GM12878 (cell line): ENCODE results near the gene MFSD8. TPM values are rescaled to one million over a fixed set of nuclear protein-coding genes. Genes with fewer than 3 reads are reported as not detected.
A peak's percentile ranks its signal among the peaks of the same experiment; 100 is the strongest.

Experiments
- ATF7 ChIP-seq: fragments of 450-650 bp; IDR thresholded peaks from 2 replicates; pipeline ENCODE4 v1.6.1; 2016; ENCODE audit warnings: low read depth, mild to moderate bottlenecking
- BCL11A ChIP-seq: IDR thresholded peaks from 2 replicates; pipeline ENCODE4 v1.6.1; 2011; ENCODE audit warnings: low read depth, low read length
- CREB1 ChIP-seq: IDR thresholded peaks from 2 replicates; pipeline ENCODE4 v1.6.1; 2012; ENCODE audit warnings: low read depth, mild to moderate bottlenecking, inconsistent platforms
- HSF1 ChIP-seq: fragments of 150-350 bp; IDR thresholded peaks from 2 replicates; pipeline ENCODE4 v1.6.1; 2014; ENCODE audit warnings: mild to moderate bottlenecking, low read depth, low read length
- JUNB ChIP-seq: IDR thresholded peaks from 2 replicates; pipeline ENCODE4 v1.6.1; 2016; ENCODE audit warnings: antibody characterized with exemption, mild to moderate bottlenecking
- KDM1A ChIP-seq: fragments of 200-600 bp; sonication (generic); IDR thresholded peaks from 2 replicates; pipeline ENCODE4 v1.6.1; 2016; ENCODE audit warnings: borderline replicate concordance
- MYB ChIP-seq: fragments of 150-350 bp; IDR thresholded peaks from 2 replicates; pipeline ENCODE4 v1.6.1; 2014; ENCODE audit warnings: mild to moderate bottlenecking, low read depth, low read length, borderline replicate concordance
- NFYA ChIP-seq: IDR thresholded peaks from 2 replicates; pipeline ENCODE4 v1.6.1; 2011; ENCODE audit warnings: low read depth, mild to moderate bottlenecking, low read length, improper control_type of control experiment, borderline replicate concordance
- NR2C2 ChIP-seq: IDR thresholded peaks from 2 replicates; pipeline ENCODE4 v1.6.1; 2011; ENCODE audit warnings: borderline replicate concordance, low read depth; ENCODE audit not compliant: control insufficient read depth, insufficient read length
- NR2F1 ChIP-seq: fragments of 450-650 bp; conservative IDR thresholded peaks from 2 replicates; pipeline ENCODE4 v1.6.1; 2017; ENCODE audit warnings: mild to moderate bottlenecking
- POLR2AphosphoS5 ChIP-seq: IDR thresholded peaks from 2 replicates; pipeline ENCODE4 v1.6.1; 2011; ENCODE audit warnings: mild to moderate bottlenecking, low read length, inconsistent platforms
- RELA ChIP-seq: fragments of 450-650 bp; IDR thresholded peaks from 2 replicates; pipeline ENCODE4 v1.8.0; 2014; ENCODE audit warnings: borderline replicate concordance; ENCODE audit not compliant: partially characterized antibody
- SMAD1 ChIP-seq: fragments of 450-650 bp; IDR thresholded peaks from 2 replicates; pipeline ENCODE4 v1.6.1; 2018; ENCODE audit warnings: mild to moderate bottlenecking, low read depth; ENCODE audit not compliant: partially characterized antibody
- SMC3 ChIP-seq: IDR thresholded peaks from 2 replicates; pipeline ENCODE4 v1.6.1; 2011; ENCODE audit warnings: low read length, improper control_type of control experiment, borderline replicate concordance
- SP1 ChIP-seq: IDR thresholded peaks from one replicate; pipeline ENCODE4 v1.6.1; 2011; ENCODE audit warnings: low read depth, low read length
- STAT1 ChIP-seq: fragments of 450-650 bp; conservative IDR thresholded peaks from 2 replicates; pipeline ENCODE4 v1.6.1; 2014; ENCODE audit warnings: antibody characterized with exemption, mild to moderate bottlenecking
- TCF12 ChIP-seq: IDR thresholded peaks from 2 replicates; pipeline ENCODE4 v1.6.1; 2011; ENCODE audit warnings: low read depth, mild to moderate bottlenecking, low read length
- YY1 ChIP-seq: IDR thresholded peaks from 2 replicates; pipeline ENCODE4 v1.6.1; 2011; ENCODE audit warnings: low read depth, mild to moderate bottlenecking, low read length
- ZBTB11 ChIP-seq: fragments of 450-650 bp; formaldehyde crosslinking; IDR thresholded peaks from 2 replicates; pipeline ENCODE4 v1.5.0; 2022; ENCODE audit warnings: mild to moderate bottlenecking, missing genetic modification characterization
- ZNF384 ChIP-seq: IDR thresholded peaks from 2 replicates; pipeline ENCODE4 v1.6.1; 2012; ENCODE audit warnings: low read depth, mild to moderate bottlenecking, low read length, improper control_type of control experiment, borderline replicate concordance
- polyA plus RNA-seq, 11 experiments: library from polyadenylated mRNA; depleted of rRNA in 4 of 11; unstranded in 6 of 11; stranded (reverse) in 5 of 11; fragments of >200 nt; fragmentation: Nextera tagmentation in 4 of 11; fragmentation: Illumina TruSeq in 1 of 11; extraction: Ambion mirVana in 4 of 11; extraction: Trizol in 1 of 11; gene quantifications; 1 replicate in 1 of 11; 2 replicates in 10 of 11; pipeline versions ENCODE4 v1.2.1 to v1.2.3, GENCODE V29; 2011 to 2016; ENCODE audit warnings: inconsistent platforms in 2 of 11, missing spikeins in 2 of 11, low read depth in 1 of 11
- total RNA-seq, 4 experiments: library from RNA; depleted of rRNA in 3 of 4; stranded (reverse); fragments of >200 nt in 3 of 4; fragmentation: Illumina TruSeq in 1 of 4; extraction: Trizol in 1 of 4; gene quantifications; 2 replicates each; pipeline versions ENCODE4 v1.2.1 to v1.2.3, GENCODE V29; 2013 to 2021
- TF ChIP-seq, protein P1 (sequence below): fragments of 450-650 bp; formaldehyde crosslinking; IDR thresholded peaks from 2 replicates; pipeline ENCODE4 v1.4.0; 2022; ENCODE audit warnings: mild to moderate bottlenecking, moderate library complexity
- TF ChIP-seq, protein P2 (sequence below): IDR thresholded peaks from 2 replicates; pipeline ENCODE4 v1.6.1; 2012; ENCODE audit warnings: low read length, inconsistent platforms

Gene MFSD8
- total and polyA plus RNA-seq, 10 of the 15 experiments (the other 5 are each of a cell fraction or from before 2014, with no cell fraction given), result 12.7 to 29.9 (median 18.4) TPM

DNA sequence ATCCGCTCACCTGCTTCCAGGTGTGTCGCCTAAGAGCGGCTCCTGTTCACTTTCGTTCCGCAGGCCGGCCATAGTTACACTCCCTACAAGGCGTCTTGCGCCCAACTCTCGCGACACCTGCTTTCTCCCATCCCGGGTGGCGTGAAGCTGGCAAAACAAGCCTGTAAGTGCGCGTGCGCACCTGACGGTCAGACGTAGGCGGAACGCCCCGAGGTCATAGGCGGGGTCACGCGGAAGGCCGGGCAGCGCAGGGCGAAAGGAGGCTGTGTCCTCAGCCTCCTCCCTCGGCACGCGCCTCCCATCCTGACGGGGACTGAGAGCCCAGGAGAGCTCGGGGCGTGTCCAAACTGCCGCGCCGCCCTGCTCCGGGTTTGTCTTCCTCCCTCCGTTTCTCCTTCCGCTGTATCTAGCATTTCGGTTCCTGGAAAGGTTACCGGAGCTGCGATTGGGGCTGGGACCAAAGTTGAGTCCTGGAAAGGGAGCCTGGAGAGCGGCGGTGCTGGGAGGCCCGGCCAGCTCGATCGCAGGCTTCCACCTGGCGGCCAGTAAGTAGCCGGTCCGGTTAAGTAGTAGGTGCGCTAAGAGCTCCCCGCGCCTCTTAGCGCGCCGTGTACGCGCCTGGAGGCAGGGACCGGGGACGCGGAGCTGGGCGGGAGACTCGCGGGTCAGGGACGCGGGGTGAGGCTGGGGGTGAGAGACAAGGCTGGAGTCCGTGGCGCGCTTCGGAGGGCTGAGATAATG lies at the start of gene MFSD8, which contains the start of gene ABHD18 (continued):
- TF ChIP-seq NFYA (no peak), SP1 (peak; percentile 66), ZBTB11 (CRISPR knock-in tag) (no peak), YY1 (peak; percentile 94), POLR2AphosphoS5 (peak; percentile 90), SMC3 (0 out of 2 replicates have a peak, but pooled peaks have one; percentile 15), HSF1 (no peak), STAT1 (no peak), ATF7 (peak; percentile 49), NR2C2 (no peak), JUNB (no peak), NR2F1 (peak; percentile 99), ZNF384 (no peak), MYB (peak; percentile 26; the same call in 1 of the 2 replicates), CREB1 (peak; percentile 77; the same call in 1 of the 2 replicates), SMAD1 (no peak), KDM1A (no peak), BCL11A (no peak), TCF12 (peak; percentile 20; the same call in 1 of the 2 replicates), RELA (no peak)
- TF ChIP-seq, protein P1, sequence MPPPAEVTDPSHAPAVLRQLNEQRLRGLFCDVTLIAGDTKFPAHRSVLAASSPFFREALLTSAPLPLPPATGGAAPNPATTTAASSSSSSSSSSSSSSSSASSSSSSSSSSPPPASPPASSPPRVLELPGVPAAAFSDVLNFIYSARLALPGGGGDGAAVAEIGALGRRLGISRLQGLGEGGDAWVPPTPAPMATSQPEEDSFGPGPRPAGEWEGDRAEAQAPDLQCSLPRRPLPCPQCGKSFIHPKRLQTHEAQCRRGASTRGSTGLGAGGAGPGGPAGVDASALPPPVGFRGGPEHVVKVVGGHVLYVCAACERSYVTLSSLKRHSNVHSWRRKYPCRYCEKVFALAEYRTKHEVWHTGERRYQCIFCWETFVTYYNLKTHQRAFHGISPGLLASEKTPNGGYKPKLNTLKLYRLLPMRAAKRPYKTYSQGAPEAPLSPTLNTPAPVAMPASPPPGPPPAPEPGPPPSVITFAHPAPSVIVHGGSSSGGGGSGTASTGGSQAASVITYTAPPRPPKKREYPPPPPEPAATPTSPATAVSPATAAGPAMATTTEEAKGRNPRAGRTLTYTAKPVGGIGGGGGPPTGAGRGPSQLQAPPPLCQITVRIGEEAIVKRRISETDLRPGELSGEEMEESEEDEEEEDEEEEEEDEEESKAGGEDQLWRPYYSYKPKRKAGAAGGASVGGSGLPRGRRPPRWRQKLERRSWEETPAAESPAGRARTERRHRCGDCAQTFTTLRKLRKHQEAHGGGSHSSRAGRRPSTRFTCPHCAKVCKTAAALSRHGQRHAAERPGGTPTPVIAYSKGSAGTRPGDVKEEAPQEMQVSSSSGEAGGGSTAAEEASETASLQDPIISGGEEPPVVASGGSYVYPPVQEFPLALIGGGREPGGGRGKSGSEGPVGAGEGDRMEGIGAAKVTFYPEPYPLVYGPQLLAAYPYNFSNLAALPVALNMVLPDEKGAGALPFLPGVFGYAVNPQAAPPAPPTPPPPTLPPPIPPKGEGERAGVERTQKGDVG (CRISPR knock-in tag), result no peak
- TF ChIP-seq, protein P2, sequence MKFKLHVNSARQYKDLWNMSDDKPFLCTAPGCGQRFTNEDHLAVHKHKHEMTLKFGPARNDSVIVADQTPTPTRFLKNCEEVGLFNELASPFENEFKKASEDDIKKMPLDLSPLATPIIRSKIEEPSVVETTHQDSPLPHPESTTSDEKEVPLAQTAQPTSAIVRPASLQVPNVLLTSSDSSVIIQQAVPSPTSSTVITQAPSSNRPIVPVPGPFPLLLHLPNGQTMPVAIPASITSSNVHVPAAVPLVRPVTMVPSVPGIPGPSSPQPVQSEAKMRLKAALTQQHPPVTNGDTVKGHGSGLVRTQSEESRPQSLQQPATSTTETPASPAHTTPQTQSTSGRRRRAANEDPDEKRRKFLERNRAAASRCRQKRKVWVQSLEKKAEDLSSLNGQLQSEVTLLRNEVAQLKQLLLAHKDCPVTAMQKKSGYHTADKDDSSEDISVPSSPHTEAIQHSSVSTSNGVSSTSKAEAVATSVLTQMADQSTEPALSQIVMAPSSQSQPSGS, result no peak
